Body of pancreas (tissue), 4 donors: ENCODE data around the gene GRIN2D. TPM values are rescaled to one million over a fixed set of nuclear protein-coding genes. Genes with fewer than 3 reads are reported as not detected.

ENCODE experiments used
- ATAC-seq: fragments of 150-250 bp; one replicate; pipeline ENCODE4 v1.9.1; 2016
- DNase-seq, 4 donors: peaks; one replicate each; pipeline ENCODE4 v3.0.0-alpha.2; 2019
- H3K27ac ChIP-seq, 4 donors: fragments of 200-600 bp; sonication (generic); 1 replicate in 3 of 4; 2 replicates in 1 of 4; pipeline versions ENCODE4 v1.5.1 to v1.6.1; 2016 to 2019; ENCODE audit warnings: mild to moderate bottlenecking in 1 of 4, mixed read lengths in 1 of 4, moderate library complexity in 1 of 4
- H3K27me3 ChIP-seq, 2 donors: fragments of 200-600 bp; sonication (generic); one replicate each; pipeline ENCODE4 v1.6.0; 2016; ENCODE audit warnings: mild to moderate bottlenecking in 1 of 2
- H3K36me3 ChIP-seq, 2 donors: fragments of 200-600 bp; sonication (generic); replicated peaks in 1 of 2; 2 replicates each; pipeline ENCODE4 v1.5.1; 2016; ENCODE audit warnings: low read depth in 2 of 2; ENCODE audit not compliant: insufficient read depth in 1 of 2
- H3K4me1 ChIP-seq: fragments of 200-600 bp; sonication (generic); one replicate; pipeline ENCODE4 v1.6.0; 2016
- H3K4me3 ChIP-seq, 2 donors: fragments of 200-600 bp; sonication (generic); 1 replicate in 1 of 2; 2 replicates in 1 of 2; pipeline ENCODE4 v1.5.1; 2016 to 2019
- H3K9me3 ChIP-seq, 3 donors: fragments of 200-600 bp; sonication (generic); 1 replicate in 2 of 3; 2 replicates in 1 of 3; pipeline ENCODE4 v1.5.1; 2016
- CTCF ChIP-seq, 7 experiments: fragments of 450-650 bp in 4 of 7; fragments of 200-600 bp in 3 of 7; sonication (generic) in 3 of 7; IDR thresholded peaks; one replicate each; pipeline ENCODE4 v1.5.1; 2016 to 2019; ENCODE audit warnings: antibody characterized with exemption in 7 of 7
- POLR2A ChIP-seq, 3 donors: fragments of 450-650 bp; IDR thresholded peaks; one replicate each; pipeline ENCODE4 v1.6.1; 2016; ENCODE audit warnings: antibody characterized with exemption in 3 of 3, mild to moderate bottlenecking in 2 of 3
- WGBS, 2 donors: methylation state at CpG; one replicate each; pipeline ENCODE4 v1.1.5; 2017; 5-methylcytosine and 5-hydroxymethylcytosine counted together
- intact Hi-C: fragments of 100-400 bp; cut with DNase I; formaldehyde crosslinking; loops from one replicate; pipeline ENCODE4 v1.15.1; 2023
- total RNA-seq, 2 donors: library from RNA; depleted of rRNA; stranded (reverse); fragments of >200 nt; gene quantifications; one replicate each; pipeline ENCODE4 v1.1.0, GENCODE V29; 2016

Gene GRIN2D
- total RNA-seq, 2 donors from 2014 or later, result 0.26 to 2.0 TPM

- H3K27me3 ChIP-seq, result no peaks in the 10 kb centered on the region
Measured at GRCh38 chr19:48419158-48419920, 25.9 kb downstream of the GRIN2D start.

GRCh38 chr19:48421548-48421947 lies 28.1 kb downstream of the GRIN2D start:
- no peak for ATAC-seq
- peak in 1 of 4 donors; percentile 5 for DNase-seq

More at GRCh38 chr19:48419158-48419920, 25.9 kb downstream of the GRIN2D start:
- intact Hi-C loops, result no loop called here
- ATAC-seq, result no peak
- Histone ChIP-seq H3K36me3 (no peaks in the 10 kb centered on the region), H3K9me3 (no peaks in the 10 kb centered on the region), H3K4me1 (peaks cover 9% of the 10 kb centered on the region), H3K27ac (no peak overlapping the region), H3K4me3 (no peak overlapping the region)
- peak in 2 of 4 donors; percentile 39 to 42 for DNase-seq
- WGBS, 2 donors, result 59 to 67% methylated on average over 23 to 31 of the region's 31 CpGs
- TF ChIP-seq POLR2A (IDR thresholded peaks at IDR 0.05) (no peak), CTCF (IDR thresholded peaks at IDR 0.05) (no peak)

GRCh38 chr19:48424694-48425219 lies 31.3 kb downstream of the GRIN2D start:
- Histone ChIP-seq H3K27ac (no peak overlapping the region), H3K36me3 (no peaks in the 10 kb centered on the region), H3K27me3 (no peaks in the 10 kb centered on the region), H3K4me1 (no peaks in the 10 kb centered on the region), H3K9me3 (no peaks in the 10 kb centered on the region), H3K4me3 (no peak overlapping the region)
- 39 to 48% methylated on average over 8 of the region's 8 CpGs for WGBS, 2 donors
- no peak for TF ChIP-seq CTCF (IDR thresholded peaks at IDR 0.05)
- no peak for TF ChIP-seq POLR2A (IDR thresholded peaks at IDR 0.05)
- no peak for ATAC-seq
- peak in 1 of 4 donors; percentile 8 for DNase-seq
- intact Hi-C loops, result no loop called here

More at GRCh38 chr19:48421548-48421947, 28.1 kb downstream of the GRIN2D start:
- H3K27ac ChIP-seq, result no peak overlapping the region
- no peak overlapping the region for H3K4me3 ChIP-seq
- H3K36me3 ChIP-seq, result no peaks in the 10 kb centered on the region
- no peaks in the 10 kb centered on the region for H3K4me1 ChIP-seq
- intact Hi-C loops, result no loop called here
- H3K9me3 ChIP-seq, result no peaks in the 10 kb centered on the region
- WGBS, 2 donors, result 65% methylated on average over 16 of the region's 16 CpGs; no CpG with 5 or more reads in 1 of the 2 donors
- no peaks in the 10 kb centered on the region for H3K27me3 ChIP-seq
- TF ChIP-seq CTCF (IDR thresholded peaks at IDR 0.05), result no peak
- no peak for TF ChIP-seq POLR2A (IDR thresholded peaks at IDR 0.05)

- H3K27me3 ChIP-seq, result no peaks in the 10 kb centered on the region
- TF ChIP-seq POLR2A (IDR thresholded peaks at IDR 0.05) (no peak), CTCF (IDR thresholded peaks at IDR 0.05) (no peak)
- no peak overlapping the region for H3K4me3 ChIP-seq
- ATAC-seq (no peak), DNase-seq (no peak)
- no peaks in the 10 kb centered on the region for H3K36me3 ChIP-seq
- WGBS, 2 donors, result 74 to 75% methylated on average over 1 of the region's 1 CpG
- no peak overlapping the region for H3K27ac ChIP-seq
- no peaks in the 10 kb centered on the region for H3K4me1 ChIP-seq
- no peaks in the 10 kb centered on the region for H3K9me3 ChIP-seq
- intact Hi-C loops, result no loop called here
Measured at GRCh38 chr19:48428670-48429069, 35.2 kb downstream of the GRIN2D start.
